ENCODE results near the gene SLC41A3.
A peak's percentile ranks its signal among the peaks of the same experiment; 100 is the strongest.

Gene SLC41A3

GRCh38 chr3:126102011-126102410 lies 18.1 kb upstream of the SLC41A3 start:
- no peak for TF ChIP-seq CTCF (IDR thresholded peaks at IDR 0.05; ENCODE audit: insufficient read depth, low read length, missing control alignments)
- CTCF ChIA-PET: interaction anchor here (0.8 to 3.6 kb wide), 2 partner anchors 32 to 130 kb away, joined by 3 to 16 read pairs; no protein-coding TSS in a partner anchor
- POLR2A ChIA-PET: no interaction called here
- no peak for DNase-seq (ENCODE audit: low read depth, low spot score)
- H3K4me3 ChIP-seq (ENCODE audit: low read depth, low read length): no peak overlapping the region

- CTCF ChIA-PET: interaction anchor here (3.6 kb wide), 1 partner anchor 32 kb away, joined by 16 read pairs; no protein-coding TSS in a partner anchor
Observed at GRCh38 chr3:126101521-126101982, 17.6 kb upstream of the SLC41A3 start.

GRCh38 chr3:126100634-126101301 lies 16.8 kb upstream of the SLC41A3 start:
- H3K4me3 ChIP-seq (ENCODE audit: low read depth, low read length): no peak overlapping the region
- no peak for TF ChIP-seq CTCF (IDR thresholded peaks at IDR 0.05; ENCODE audit: insufficient read depth, low read length, missing control alignments)
- ChIA-PET CTCF (interaction anchor here (1.0 to 3.6 kb wide), 2 partner anchors 19 to 33 kb away, joined by 3 to 16 read pairs; no protein-coding TSS in a partner anchor), POLR2A (no interaction called here)
- DNase-seq (ENCODE audit: low read depth, low spot score): peak; percentile 51

More at GRCh38 chr3:126101521-126101982, 17.6 kb upstream of the SLC41A3 start:
- DNase-seq (ENCODE audit: low read depth, low spot score): no peak
- no peak for TF ChIP-seq CTCF (IDR thresholded peaks at IDR 0.05; ENCODE audit: insufficient read depth, low read length, missing control alignments)
- POLR2A ChIA-PET: no interaction called here
- H3K4me3 ChIP-seq (ENCODE audit: low read depth, low read length): no peak overlapping the region

GRCh38 chr3:126100269-126100633 lies 16.3 kb upstream of the SLC41A3 start:
- no peak for TF ChIP-seq CTCF (IDR thresholded peaks at IDR 0.05; ENCODE audit: insufficient read depth, low read length, missing control alignments)
- CTCF ChIA-PET: interaction anchor here (0.9 to 3.6 kb wide), 3 partner anchors 12 to 33 kb away, joined by 3 to 16 read pairs (median 3); no protein-coding TSS in a partner anchor
- no peak for DNase-seq (ENCODE audit: low read depth, low spot score)
- POLR2A ChIA-PET: no interaction called here
- no peak overlapping the region for H3K4me3 ChIP-seq (ENCODE audit: low read depth, low read length)

- POLR2A ChIA-PET: no interaction called here
Observed at GRCh38 chr3:126098391-126098858, 14.5 kb upstream of the SLC41A3 start.

More at GRCh38 chr3:126098391-126098858, 14.5 kb upstream of the SLC41A3 start:
- DNase-seq (ENCODE audit: low read depth, low spot score): no peak
- no peak for TF ChIP-seq CTCF (IDR thresholded peaks at IDR 0.05; ENCODE audit: insufficient read depth, low read length, missing control alignments)
- CTCF ChIA-PET: interaction anchor here (1.7 kb wide), 1 partner anchor 14 kb away, joined by 4 read pairs; the partner anchor contains the start of gene SLC41A3
- no peak overlapping the region for H3K4me3 ChIP-seq (ENCODE audit: low read depth, low read length)

Measured in AG04449 (cell line).